Thyroid gland (tissue), 4 donors: ENCODE measurements around the gene USP24. TPM values are rescaled to one million over a fixed set of nuclear protein-coding genes. Genes with fewer than 3 reads are reported as not detected.

ENCODE experiments used
- DNase-seq, 2 donors: peaks; one replicate each; pipeline ENCODE4 v3.0.0-alpha.2; 2019
- H3K27ac ChIP-seq, 3 donors: fragments of 200-600 bp; sonication (generic); 1 replicate in 2 of 3; 2 replicates in 1 of 3; pipeline ENCODE4 v1.5.1; 2016 to 2019; ENCODE audit warnings: mild to moderate bottlenecking in 1 of 3, moderate library complexity in 1 of 3
- H3K27me3 ChIP-seq: fragments of 200-600 bp; sonication (generic); one replicate; pipeline ENCODE4 v1.5.1; 2019
- H3K36me3 ChIP-seq, 2 donors: fragments of 200-600 bp; sonication (generic); one replicate each; pipeline ENCODE4 v1.5.1; 2016 to 2019
- H3K4me1 ChIP-seq, 2 donors: fragments of 200-600 bp; sonication (generic); one replicate each; pipeline ENCODE4 v1.5.1; 2017 to 2019
- H3K4me3 ChIP-seq, 3 donors: fragments of 200-600 bp; sonication (generic); replicated peaks in 1 of 3; 1 replicate in 2 of 3; 2 replicates in 1 of 3; pipeline ENCODE4 v1.5.1; 2016; ENCODE audit warnings: mild to moderate bottlenecking in 1 of 3
- H3K9me3 ChIP-seq: fragments of 200-600 bp; sonication (generic); one replicate; pipeline ENCODE4 v1.5.1; 2017
- CTCF ChIP-seq, 6 experiments: fragments of 200-600 bp in 3 of 6; fragments of 450-650 bp in 3 of 6; sonication (generic) in 3 of 6; IDR thresholded peaks; one replicate each; pipeline ENCODE4 v1.5.1; 2016 to 2019; ENCODE audit warnings: antibody characterized with exemption in 6 of 6, mild to moderate bottlenecking in 2 of 6, inconsistent platforms in 1 of 6, moderate library complexity in 1 of 6
- POLR2A ChIP-seq, 2 donors: fragments of 450-650 bp; IDR thresholded peaks; one replicate each; pipeline ENCODE4 v1.6.1; 2017; ENCODE audit warnings: antibody characterized with exemption in 2 of 2, mild to moderate bottlenecking in 2 of 2, moderate library complexity in 1 of 2
- WGBS, 2 donors: methylation state at CpG; one replicate each; pipeline ENCODE4 v1.1.5; 2017; 5-methylcytosine and 5-hydroxymethylcytosine counted together
- intact Hi-C: fragments of 100-400 bp; cut with DNase I; formaldehyde crosslinking; loops from one replicate; pipeline ENCODE4 v1.15.1; 2023
- total RNA-seq, 4 donors: library from RNA; depleted of rRNA; stranded (reverse); fragments of >200 nt; gene quantifications; one replicate each; pipeline ENCODE4 v1.2.3, GENCODE V29; 2016

USP24 gene
- total RNA-seq, 4 donors from 2014 or later, result 38.5 to 74.6 (median 43.4) TPM

DNA sequence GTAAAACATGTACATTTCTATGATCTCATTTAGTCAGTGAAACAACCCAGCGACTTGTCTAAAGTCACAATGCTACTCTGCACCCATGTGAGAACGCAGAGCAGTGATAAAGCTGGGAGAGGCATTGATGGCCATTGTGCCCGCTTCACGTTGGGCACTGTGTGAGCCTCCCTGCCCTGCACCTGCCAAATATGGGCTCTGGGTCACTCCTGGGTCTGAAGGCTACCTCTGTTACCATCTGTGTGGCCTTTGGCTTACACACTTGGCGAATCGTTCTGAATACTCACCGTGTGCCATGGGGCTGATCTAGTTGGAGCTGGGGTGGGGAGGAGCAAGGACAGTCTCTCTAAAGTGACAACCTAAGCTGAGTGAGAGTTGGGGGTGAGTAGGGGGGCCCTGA lies 145.9 kb downstream of the USP24 start:
- Histone ChIP-seq H3K27ac (no peak overlapping the region), H3K4me1 (peaks cover 2 to 13% of the 10 kb centered on the region in 2 donors), H3K36me3 (peaks cover 44 to 55% of the 10 kb centered on the region in 2 donors), H3K27me3 (no peaks in the 10 kb centered on the region), H3K4me3 (no peak overlapping the region), H3K9me3 (no peaks in the 10 kb centered on the region)
- no peak for TF ChIP-seq POLR2A (IDR thresholded peaks at IDR 0.05)
- TF ChIP-seq CTCF (IDR thresholded peaks at IDR 0.05), result no peak
- no peak for DNase-seq
- intact Hi-C loops, result no loop called here
- WGBS, 2 donors, result 96 to 97% methylated on average over 7 of the region's 7 CpGs

GRCh38 chr1:55068638-55069037 lies 146.5 kb downstream of the USP24 start:
- no peaks in the 10 kb centered on the region for H3K27me3 ChIP-seq
- intact Hi-C loops, result no loop called here
- TF ChIP-seq CTCF (IDR thresholded peaks at IDR 0.05), result no peak
- no peak for TF ChIP-seq POLR2A (IDR thresholded peaks at IDR 0.05)
- H3K4me1 ChIP-seq, result peaks cover 3 to 16% of the 10 kb centered on the region in 2 donors
- H3K36me3 ChIP-seq, result peaks cover 40 to 50% of the 10 kb centered on the region in 2 donors
- no peak for DNase-seq
- H3K9me3 ChIP-seq, result no peaks in the 10 kb centered on the region
- no peak overlapping the region for H3K27ac ChIP-seq
- WGBS, 2 donors, result 97% methylated on average over 9 of the region's 9 CpGs
- H3K4me3 ChIP-seq, result no peak overlapping the region

GRCh38 chr1:55067914-55068313 lies 147.2 kb downstream of the USP24 start:
- H3K36me3 ChIP-seq, result peaks cover 33 to 43% of the 10 kb centered on the region in 2 donors
- H3K4me1 ChIP-seq, result peaks cover 3 to 16% of the 10 kb centered on the region in 2 donors
- no peak overlapping the region for H3K27ac ChIP-seq
- TF ChIP-seq POLR2A (IDR thresholded peaks at IDR 0.05) (no peak), CTCF (IDR thresholded peaks at IDR 0.05) (no peak)
- no peaks in the 10 kb centered on the region for H3K27me3 ChIP-seq
- H3K9me3 ChIP-seq, result no peaks in the 10 kb centered on the region
- intact Hi-C loops, result no loop called here
- no peak overlapping the region for H3K4me3 ChIP-seq
- no peak for DNase-seq
- 74 to 79% methylated on average over 1 of the region's 1 CpG for WGBS, 2 donors

- Histone ChIP-seq H3K9me3 (no peaks in the 10 kb centered on the region), H3K4me3 (no peak overlapping the region), H3K27ac (no peak overlapping the region), H3K36me3 (peaks cover 26 to 36% of the 10 kb centered on the region in 2 donors), H3K4me1 (peaks cover 3 to 16% of the 10 kb centered on the region in 2 donors), H3K27me3 (no peaks in the 10 kb centered on the region)
- 85 to 88% methylated on average over 17 of the region's 17 CpGs for WGBS, 2 donors
- peak; percentile 62 to 84 for DNase-seq
- intact Hi-C loops, result no loop called here
- TF ChIP-seq POLR2A (IDR thresholded peaks at IDR 0.05) (no peak), CTCF (IDR thresholded peaks at IDR 0.05) (no peak)
Observed at GRCh38 chr1:55067022-55067778, 148.0 kb downstream of the USP24 start.

GRCh38 chr1:55065648-55066047 lies 149.5 kb downstream of the USP24 start:
- intact Hi-C loops, result no loop called here
- Histone ChIP-seq H3K4me3 (no peak overlapping the region), H3K36me3 (peaks cover 10 to 21% of the 10 kb centered on the region in 2 donors), H3K27ac (no peak overlapping the region), H3K4me1 (peaks cover 3 to 16% of the 10 kb centered on the region in 2 donors), H3K27me3 (no peaks in the 10 kb centered on the region), H3K9me3 (no peaks in the 10 kb centered on the region)
- WGBS, 2 donors, result 90 to 92% methylated on average over 4 of the region's 4 CpGs
- DNase-seq, result no peak
- no peak for TF ChIP-seq POLR2A (IDR thresholded peaks at IDR 0.05)
- no peak for TF ChIP-seq CTCF (IDR thresholded peaks at IDR 0.05)
